Endothelial cell of umbilical vein (primary cell): ENCODE data around the gene MSRB2.

Experiments used
- EZH2 ChIP-seq: IDR thresholded peaks from 2 replicates; pipeline ENCODE4 v1.6.1; 2012; ENCODE audit warnings: borderline replicate concordance, low read depth, mild to moderate bottlenecking, moderate library complexity, low read length, inconsistent platforms; ENCODE audit not compliant: severe bottlenecking
- FOS ChIP-seq: IDR thresholded peaks from 2 replicates; pipeline ENCODE4 v1.6.1; 2011; ENCODE audit warnings: mild to moderate bottlenecking, low read length, moderate library complexity, borderline replicate concordance; ENCODE audit not compliant: insufficient read depth
- GATA2 ChIP-seq: IDR thresholded peaks from 2 replicates; pipeline ENCODE4 v1.7.0; 2011; ENCODE audit warnings: low read depth, mild to moderate bottlenecking, moderate library complexity, mixed read lengths, low read length; ENCODE audit not compliant: insufficient read length, insufficient read depth
- POLR2A ChIP-seq: IDR thresholded peaks from 2 replicates; pipeline ENCODE4 v1.6.1; 2012; ENCODE audit warnings: low read depth, mild to moderate bottlenecking, control low read depth, low read length
- POLR2AphosphoS5 ChIP-seq: IDR thresholded peaks from 2 replicates; pipeline ENCODE4 v1.6.1; 2012; ENCODE audit warnings: low read depth, mild to moderate bottlenecking, control low read depth, low read length, moderate library complexity; ENCODE audit not compliant: insufficient read depth
- TF ChIP-seq, protein P1 (sequence below), 2 donors: IDR thresholded peaks; 1 replicate in 1 of 2; 2 replicates in 1 of 2; pipeline ENCODE4 v1.5.1; 2011; ENCODE audit warnings: low read length in 2 of 2, mild to moderate bottlenecking in 2 of 2, moderate library complexity in 2 of 2, control low read depth in 1 of 2, inconsistent platforms in 1 of 2, low read depth in 1 of 2; ENCODE audit not compliant: insufficient read depth in 1 of 2; ENCODE audit errors: extremely low read depth in 1 of 2
- TF ChIP-seq, protein P2 (sequence below): IDR thresholded peaks from 2 replicates; pipeline ENCODE4 v1.6.1; 2011; ENCODE audit not compliant: insufficient read depth, insufficient read length

- TF ChIP-seq, protein P1, sequence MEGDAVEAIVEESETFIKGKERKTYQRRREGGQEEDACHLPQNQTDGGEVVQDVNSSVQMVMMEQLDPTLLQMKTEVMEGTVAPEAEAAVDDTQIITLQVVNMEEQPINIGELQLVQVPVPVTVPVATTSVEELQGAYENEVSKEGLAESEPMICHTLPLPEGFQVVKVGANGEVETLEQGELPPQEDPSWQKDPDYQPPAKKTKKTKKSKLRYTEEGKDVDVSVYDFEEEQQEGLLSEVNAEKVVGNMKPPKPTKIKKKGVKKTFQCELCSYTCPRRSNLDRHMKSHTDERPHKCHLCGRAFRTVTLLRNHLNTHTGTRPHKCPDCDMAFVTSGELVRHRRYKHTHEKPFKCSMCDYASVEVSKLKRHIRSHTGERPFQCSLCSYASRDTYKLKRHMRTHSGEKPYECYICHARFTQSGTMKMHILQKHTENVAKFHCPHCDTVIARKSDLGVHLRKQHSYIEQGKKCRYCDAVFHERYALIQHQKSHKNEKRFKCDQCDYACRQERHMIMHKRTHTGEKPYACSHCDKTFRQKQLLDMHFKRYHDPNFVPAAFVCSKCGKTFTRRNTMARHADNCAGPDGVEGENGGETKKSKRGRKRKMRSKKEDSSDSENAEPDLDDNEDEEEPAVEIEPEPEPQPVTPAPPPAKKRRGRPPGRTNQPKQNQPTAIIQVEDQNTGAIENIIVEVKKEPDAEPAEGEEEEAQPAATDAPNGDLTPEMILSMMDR (IDR thresholded peaks at IDR 0.05; ENCODE audit: extremely low read depth in 1 of 2, insufficient read depth in 1 of 2, low read depth in 1 of 2, low read length in 2 of 2) = no peak
- no peak for TF ChIP-seq GATA2
- TF ChIP-seq POLR2A = no peak
- no peak for TF ChIP-seq EZH2
- TF ChIP-seq POLR2AphosphoS5 = no peak
- TF ChIP-seq, protein P2, sequence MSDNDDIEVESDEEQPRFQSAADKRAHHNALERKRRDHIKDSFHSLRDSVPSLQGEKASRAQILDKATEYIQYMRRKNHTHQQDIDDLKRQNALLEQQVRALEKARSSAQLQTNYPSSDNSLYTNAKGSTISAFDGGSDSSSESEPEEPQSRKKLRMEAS = no peak
- TF ChIP-seq FOS = no peak
Measured at GRCh38 chr10:23046027-23046426, 49.4 kb upstream of the MSRB2 start.
